Activated naive CD8-positive, alpha-beta T cell treated with anti-CD3 and anti-CD28 coated beads, Interleukin-2, amount 50 U/mL, for 16 hours (primary cell): Measurements from ENCODE around the gene DENND10.
"Not testable (repeated sequence)": the region's sequence is repeated elsewhere in the genome, so short reads cannot be mapped to it uniquely, and the experiment has no call there.

Source experiments
- DNase-seq: peaks from one replicate; pipeline ENCODE4 v3.0.0-alpha.2; 2020; ENCODE audit warnings: low read depth, low spot score

The DENND10 gene

GRCh38 chr10:119098576-119098975 lies 5.3 kb upstream of the DENND10 start:
- no peak for DNase-seq

GRCh38 chr10:119100434-119101238 lies 3.3 kb upstream of the DENND10 start:
- DNase-seq: no peak

GRCh38 chr10:119101366-119102098 lies 2.4 kb upstream of the DENND10 start:
- DNase-seq: no peak

- DNase-seq: no peak
Observed at GRCh38 chr10:119103241-119103902, 541 bp upstream of the DENND10 start.

GRCh38 chr10:119104654-119105015 lies 722 bp downstream of the DENND10 start:
- DNase-seq: no peak

GRCh38 chr10:119105155-119105554 lies 1.2 kb downstream of the DENND10 start:
- no peak for DNase-seq

GRCh38 chr10:119105899-119106298 lies 2.0 kb downstream of the DENND10 start:
- DNase-seq: not testable (repeated sequence)

- not testable (repeated sequence) for DNase-seq
Observed at GRCh38 chr10:119107106-119107505, 3.2 kb downstream of the DENND10 start.

GRCh38 chr10:119107771-119108170 lies 3.9 kb downstream of the DENND10 start:
- DNase-seq: not testable (repeated sequence)

- DNase-seq: no peak
Observed at GRCh38 chr10:119112056-119112455, 8.1 kb downstream of the DENND10 start.

GRCh38 chr10:119113751-119114732 lies 10.1 kb downstream of the DENND10 start:
- no peak for DNase-seq

- DNase-seq: no peak
Observed at GRCh38 chr10:119115926-119116325, 12.0 kb downstream of the DENND10 start.

GRCh38 chr10:119116326-119116951 lies 12.5 kb downstream of the DENND10 start:
- DNase-seq: no peak

GRCh38 chr10:119118231-119118630 lies 14.3 kb downstream of the DENND10 start:
- DNase-seq: no peak

GRCh38 chr10:119119400-119119799 lies 15.5 kb downstream of the DENND10 start:
- DNase-seq: no peak

- DNase-seq: no peak
Observed at GRCh38 chr10:119120413-119120867, 16.5 kb downstream of the DENND10 start.

GRCh38 chr10:119120875-119121274 lies 17.0 kb downstream of the DENND10 start:
- no peak for DNase-seq

GRCh38 chr10:119125942-119126341 lies 22.0 kb downstream of the DENND10 start:
- no peak for DNase-seq

GRCh38 chr10:119129721-119130120 lies 25.8 kb downstream of the DENND10 start:
- DNase-seq: no peak

- no peak for DNase-seq
Observed at GRCh38 chr10:119131512-119132240, 27.8 kb downstream of the DENND10 start.
